ENCODE measurements around the gene CCDC171. TPM values are rescaled to one million over a fixed set of nuclear protein-coding genes. Genes with fewer than 3 reads are reported as not detected.

Gene CCDC171
- total RNA-seq, 3 donors from 2014 or later, result 3.6 to 4.5 (median 3.6) TPM

DNA sequence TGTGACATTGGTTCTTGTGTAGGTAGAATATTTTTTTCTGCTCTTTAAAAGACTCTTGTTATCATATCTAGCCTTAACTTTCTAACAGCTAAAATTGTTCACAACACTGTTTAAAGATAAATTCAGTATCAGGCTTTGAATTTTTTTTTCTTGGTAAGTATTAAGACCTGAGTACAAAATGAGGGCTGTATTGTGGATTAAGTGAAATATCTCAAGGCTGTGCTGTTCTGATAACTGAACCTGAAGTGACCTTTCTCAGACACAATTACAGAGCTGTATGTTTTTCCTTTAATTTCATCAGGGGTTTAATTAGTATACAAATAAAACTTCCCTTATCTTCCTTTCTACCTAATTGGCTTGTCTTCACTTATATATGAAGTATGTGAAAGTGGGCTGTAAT, 290.5 kb downstream of the CCDC171 start:
- Histone ChIP-seq H3K4me3 (no peak overlapping the region), H3K9me3 (no peaks in the 10 kb centered on the region), H3K36me3 (ENCODE audit: low read depth) (no peaks in the 10 kb centered on the region), H3K4me1 (ENCODE audit: low read depth) (no peaks in the 10 kb centered on the region)
- ATAC-seq (no peak), DNase-seq (no peak)
- TF ChIP-seq, protein P1, sequence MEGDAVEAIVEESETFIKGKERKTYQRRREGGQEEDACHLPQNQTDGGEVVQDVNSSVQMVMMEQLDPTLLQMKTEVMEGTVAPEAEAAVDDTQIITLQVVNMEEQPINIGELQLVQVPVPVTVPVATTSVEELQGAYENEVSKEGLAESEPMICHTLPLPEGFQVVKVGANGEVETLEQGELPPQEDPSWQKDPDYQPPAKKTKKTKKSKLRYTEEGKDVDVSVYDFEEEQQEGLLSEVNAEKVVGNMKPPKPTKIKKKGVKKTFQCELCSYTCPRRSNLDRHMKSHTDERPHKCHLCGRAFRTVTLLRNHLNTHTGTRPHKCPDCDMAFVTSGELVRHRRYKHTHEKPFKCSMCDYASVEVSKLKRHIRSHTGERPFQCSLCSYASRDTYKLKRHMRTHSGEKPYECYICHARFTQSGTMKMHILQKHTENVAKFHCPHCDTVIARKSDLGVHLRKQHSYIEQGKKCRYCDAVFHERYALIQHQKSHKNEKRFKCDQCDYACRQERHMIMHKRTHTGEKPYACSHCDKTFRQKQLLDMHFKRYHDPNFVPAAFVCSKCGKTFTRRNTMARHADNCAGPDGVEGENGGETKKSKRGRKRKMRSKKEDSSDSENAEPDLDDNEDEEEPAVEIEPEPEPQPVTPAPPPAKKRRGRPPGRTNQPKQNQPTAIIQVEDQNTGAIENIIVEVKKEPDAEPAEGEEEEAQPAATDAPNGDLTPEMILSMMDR (IDR thresholded peaks at IDR 0.05), result no peak
- intact Hi-C loops (cut with DNase I, micrococcal nuclease), result no loop called here

DNA sequence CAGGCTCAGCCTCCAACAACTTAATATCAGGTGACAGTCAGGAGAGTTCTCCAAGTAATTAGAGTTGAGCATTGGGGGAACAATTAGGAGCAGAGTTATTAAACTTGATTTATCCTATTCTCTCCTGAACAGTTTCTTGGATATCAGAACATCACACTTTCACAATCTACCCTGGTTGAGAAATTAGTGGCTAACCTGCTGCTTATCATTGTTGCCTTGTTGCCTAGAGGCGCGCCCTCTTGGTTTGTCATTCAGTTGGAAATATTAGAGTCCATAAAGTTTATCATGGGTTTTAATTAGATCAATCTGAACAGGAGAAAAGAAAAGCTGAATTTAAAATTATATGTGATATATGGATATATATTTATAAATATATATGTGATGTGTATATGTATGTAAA, 291.1 kb downstream of the CCDC171 start:
- Histone ChIP-seq H3K4me1 (ENCODE audit: low read depth) (no peaks in the 10 kb centered on the region), H3K36me3 (ENCODE audit: low read depth) (no peaks in the 10 kb centered on the region), H3K4me3 (no peak overlapping the region), H3K9me3 (no peaks in the 10 kb centered on the region)
- DNase-seq (no peak), ATAC-seq (no peak)
- intact Hi-C loops (cut with DNase I, micrococcal nuclease), result no loop called here
- TF ChIP-seq, protein P1 (IDR thresholded peaks at IDR 0.05), result no peak

DNA sequence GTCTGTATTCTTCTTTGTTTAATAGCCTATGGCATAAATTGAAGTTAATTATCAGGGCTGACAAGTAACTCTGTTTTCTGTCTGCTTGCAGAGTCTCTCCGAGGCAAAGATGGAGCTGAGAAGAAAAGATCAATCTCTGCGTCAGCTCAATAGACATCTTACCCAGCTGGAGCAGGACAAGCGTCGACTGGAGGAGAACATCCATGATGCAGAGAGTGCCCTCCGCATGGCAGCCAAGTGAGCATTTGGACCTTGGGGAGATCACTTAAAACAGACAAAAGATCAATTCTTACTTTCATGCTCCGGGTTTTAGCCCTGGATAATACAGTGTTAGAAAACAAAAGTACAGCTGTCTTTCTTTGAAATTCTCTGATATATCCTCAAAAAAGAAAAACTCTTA, 293.8 kb downstream of the CCDC171 start:
- Histone ChIP-seq H3K36me3 (ENCODE audit: low read depth) (no peaks in the 10 kb centered on the region), H3K4me3 (no peak overlapping the region), H3K9me3 (no peaks in the 10 kb centered on the region), H3K4me1 (ENCODE audit: low read depth) (no peaks in the 10 kb centered on the region)
- intact Hi-C loops (cut with DNase I, micrococcal nuclease), result no loop called here
- TF ChIP-seq, protein P1 (IDR thresholded peaks at IDR 0.05), result no peak
- DNase-seq (no peak), ATAC-seq (no peak)

DNA sequence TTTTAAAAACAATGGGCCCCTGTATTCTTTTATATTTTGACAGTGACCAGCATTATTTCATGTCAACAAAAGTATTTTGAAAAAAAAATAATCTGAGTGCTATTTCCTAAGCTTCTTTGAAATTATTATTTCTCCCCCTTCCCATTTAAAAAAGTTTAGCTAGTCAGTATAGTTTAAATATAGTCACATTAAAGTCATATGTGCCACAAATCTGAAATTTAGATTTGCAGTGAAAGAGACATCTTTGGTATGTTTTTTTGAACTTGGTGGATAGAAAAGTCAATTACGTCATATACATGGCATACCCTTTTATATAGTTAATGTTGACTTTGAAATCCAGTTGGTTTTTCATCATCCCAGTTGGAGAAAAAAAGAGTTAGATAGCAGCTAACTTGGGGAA, 297.0 kb downstream of the CCDC171 start:
- no peak for ATAC-seq
- intact Hi-C loops (cut with DNase I, micrococcal nuclease), result no loop called here

DNA sequence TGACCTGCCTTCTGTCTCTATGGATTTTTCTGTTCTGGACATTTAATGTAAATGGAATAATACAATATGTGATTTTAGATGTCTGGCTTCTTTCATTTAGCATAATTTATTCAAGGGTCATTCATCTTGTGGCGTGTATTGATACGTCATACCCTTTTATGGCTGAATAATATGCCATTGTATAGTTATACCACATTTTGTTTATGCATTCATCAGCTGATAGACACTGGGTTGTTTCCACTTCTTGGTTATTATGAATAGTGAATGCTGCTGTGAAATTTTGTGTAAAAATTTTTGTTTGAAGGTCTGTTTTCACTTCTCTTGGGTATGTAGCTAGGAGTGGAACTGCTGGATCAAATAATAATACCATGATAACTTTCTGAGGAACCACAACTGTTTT, 298.9 kb downstream of the CCDC171 start:
- Histone ChIP-seq H3K36me3 (ENCODE audit: low read depth) (no peaks in the 10 kb centered on the region), H3K9me3 (no peaks in the 10 kb centered on the region), H3K4me3 (no peak overlapping the region), H3K4me1 (ENCODE audit: low read depth) (no peaks in the 10 kb centered on the region)
- no peak for ATAC-seq
- TF ChIP-seq, protein P1 (IDR thresholded peaks at IDR 0.05), result no peak
- intact Hi-C loops (cut with DNase I, micrococcal nuclease), result no loop called here
- DNase-seq, result no peak

More for the DNA sequence above, 297.0 kb downstream of the CCDC171 start:
- TF ChIP-seq, protein P1 (IDR thresholded peaks at IDR 0.05), result no peak
- DNase-seq, result no peak
- H3K9me3 ChIP-seq, result no peaks in the 10 kb centered on the region
- no peaks in the 10 kb centered on the region for H3K36me3 ChIP-seq (ENCODE audit: low read depth)
- no peak overlapping the region for H3K4me3 ChIP-seq
- no peaks in the 10 kb centered on the region for H3K4me1 ChIP-seq (ENCODE audit: low read depth)

DNA sequence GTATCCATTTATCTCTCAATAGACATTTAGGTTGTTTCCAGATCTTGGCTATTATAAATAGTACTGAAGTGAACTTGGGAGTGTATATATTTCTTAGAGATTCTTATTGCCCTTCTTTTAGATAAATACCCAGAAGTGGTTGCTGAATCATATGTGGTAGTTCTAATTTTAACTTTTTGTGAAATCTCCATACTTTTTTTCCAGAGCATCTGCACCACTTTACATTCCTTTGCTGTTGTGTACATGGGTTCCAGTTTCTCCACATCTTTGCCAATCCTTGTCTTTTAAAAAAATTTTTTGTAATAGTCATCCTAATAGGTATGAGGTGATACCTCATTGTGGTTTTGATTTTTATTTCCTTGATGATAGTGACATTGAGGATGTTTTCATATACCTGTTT, 303.7 kb downstream of the CCDC171 start:
- no peaks in the 10 kb centered on the region for H3K36me3 ChIP-seq (ENCODE audit: low read depth)
- TF ChIP-seq, protein P1 (IDR thresholded peaks at IDR 0.05), result no peak
- intact Hi-C loops (cut with DNase I, micrococcal nuclease), result no loop called here
- H3K4me3 ChIP-seq, result no peak overlapping the region
- H3K9me3 ChIP-seq, result no peaks in the 10 kb centered on the region
- no peak for ATAC-seq
- H3K4me1 ChIP-seq (ENCODE audit: low read depth), result no peaks in the 10 kb centered on the region
- DNase-seq, result no peak
